Measurements from ENCODE around the gene TFDP2.

TFDP2 gene

GRCh38 chr3:141992512-141992911 lies 156.8 kb downstream of the TFDP2 start:
- Histone ChIP-seq H3K4me3 (replicated peaks; ENCODE audit: insufficient read depth, low read length) (no peak overlapping the region), H3K27me3 (ENCODE audit: insufficient read depth, poor library complexity, severe bottlenecking) (no peaks in the 10 kb centered on the region), H3K27ac (replicated peaks) (no peak overlapping the region)
- DNase-seq (ENCODE audit: low read depth in 1 of 2, low spot score in 1 of 2) = no peak
- TF ChIP-seq GABPA (IDR thresholded peaks at IDR 0.05; ENCODE audit: low read depth) (no peak), POLR2AphosphoS5 (IDR thresholded peaks at IDR 0.05; ENCODE audit: low read depth) (no peak), CTCF (IDR thresholded peaks at IDR 0.05; ENCODE audit: insufficient read depth, low read length) (no peak), REST (IDR thresholded peaks at IDR 0.05; ENCODE audit: insufficient replicate concordance, low read depth) (no peak), SPI1 (IDR thresholded peaks at IDR 0.05; ENCODE audit: borderline replicate concordance, low read depth) (no peak)

DNA sequence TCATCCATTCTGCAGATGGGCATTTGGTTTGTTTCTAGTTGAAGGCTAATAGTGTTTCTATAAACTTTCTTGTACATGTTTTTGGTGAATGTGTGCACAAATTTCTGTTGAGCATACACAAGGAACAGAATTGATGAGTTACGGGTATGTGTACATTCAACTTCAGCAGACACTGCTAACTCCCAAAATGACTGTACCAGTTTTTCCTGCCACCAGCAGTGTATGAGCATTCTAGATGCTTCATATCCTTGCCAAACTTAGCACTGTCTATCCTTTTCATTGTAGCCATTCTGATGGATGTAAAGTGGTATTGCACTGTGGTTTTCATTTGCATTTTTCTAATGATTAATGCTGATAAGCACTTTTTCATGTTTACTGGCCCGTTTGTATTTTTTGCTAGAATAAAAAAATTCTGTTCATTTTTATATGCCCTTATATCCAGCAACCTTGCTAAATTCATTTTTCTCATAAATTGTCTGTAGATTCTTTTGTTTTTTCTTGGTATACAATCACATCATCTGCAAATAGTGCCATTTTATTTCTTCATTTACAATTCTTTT lies 162.7 kb downstream of the TFDP2 start:
- no peak for TF ChIP-seq SPI1 (IDR thresholded peaks at IDR 0.05; ENCODE audit: borderline replicate concordance, low read depth)
- TF ChIP-seq REST (IDR thresholded peaks at IDR 0.05; ENCODE audit: insufficient replicate concordance, low read depth) = no peak
- no peak for DNase-seq (ENCODE audit: low read depth in 1 of 2, low spot score in 1 of 2)
- no peaks in the 10 kb centered on the region for H3K27me3 ChIP-seq (ENCODE audit: insufficient read depth, poor library complexity, severe bottlenecking)
- H3K27ac ChIP-seq (replicated peaks) = no peak overlapping the region
- H3K4me3 ChIP-seq (replicated peaks; ENCODE audit: insufficient read depth, low read length) = no peak overlapping the region

GRCh38 chr3:141981084-141981483 lies 168.3 kb downstream of the TFDP2 start:
- Histone ChIP-seq H3K27ac (replicated peaks) (no peak overlapping the region), H3K4me3 (replicated peaks; ENCODE audit: insufficient read depth, low read length) (no peak overlapping the region), H3K27me3 (ENCODE audit: insufficient read depth, poor library complexity, severe bottlenecking) (no peaks in the 10 kb centered on the region)
- TF ChIP-seq REST (IDR thresholded peaks at IDR 0.05; ENCODE audit: insufficient replicate concordance, low read depth) = no peak
- TF ChIP-seq GABPA (IDR thresholded peaks at IDR 0.05; ENCODE audit: low read depth) = no peak
- no peak for TF ChIP-seq CTCF (IDR thresholded peaks at IDR 0.05; ENCODE audit: insufficient read depth, low read length)
- no peak for TF ChIP-seq POLR2AphosphoS5 (IDR thresholded peaks at IDR 0.05; ENCODE audit: low read depth)
- no peak for TF ChIP-seq SPI1 (IDR thresholded peaks at IDR 0.05; ENCODE audit: borderline replicate concordance, low read depth)
- no peak for DNase-seq (ENCODE audit: low read depth in 1 of 2, low spot score in 1 of 2)
